ENCODE data around the gene NPVF. TPM values are rescaled to one million over a fixed set of nuclear protein-coding genes. Genes with fewer than 3 reads are reported as not detected.

NPVF gene
- total and polyA plus RNA-seq, 2 of the 8 experiments (the other 6 are each of a cell fraction or from before 2014, with no cell fraction given), result not detected

- no peak for TF ChIP-seq SAP30 (IDR thresholded peaks at IDR 0.05; ENCODE audit: insufficient read depth, insufficient replicate concordance, low read length)
- TF ChIP-seq SIN3A (conservative IDR thresholded peaks at IDR 0.05 in 1 of 2, IDR thresholded peaks at IDR 0.05 in 1 of 2; ENCODE audit: low read depth in 1 of 2, low read length in 2 of 2), result no peak
- TF ChIP-seq BRCA1 (IDR thresholded peaks at IDR 0.05; ENCODE audit: low read depth, low read length), result no peak
- no peak for TF ChIP-seq HDAC6 (IDR thresholded peaks at IDR 0.05; ENCODE audit: low read depth, low read length)
Measured at GRCh38 chr7:25218191-25218590, 10.1 kb downstream of the NPVF start (continued).

All from H1 (cell line).